HG03469 (cell line): ENCODE measurements around the gene ALOX12B.
A peak's percentile ranks its signal among the peaks of the same experiment; 100 is the strongest.
"Not testable (repeated sequence)": the region's sequence is repeated elsewhere in the genome, so short reads cannot be mapped to it uniquely, and the experiment has no call there.

Experiments
- ATAC-seq: cut with Tn5 transposase; IDR thresholded peaks from one replicate; pipeline ENCODE4 v1.9.1; 2021; ENCODE audit warnings: mild to moderate bottlenecking, moderate library complexity, moderate number of reproducible peaks; ENCODE audit not compliant: unreplicated experiment

Gene ALOX12B

GRCh38 chr17:8119581-8120519 is 32.3 kb upstream of the ALOX12B start:
- no peak for ATAC-seq

GRCh38 chr17:8118769-8119580 is 31.5 kb upstream of the ALOX12B start:
- ATAC-seq: peak; percentile 26

GRCh38 chr17:8117980-8118768 is 30.7 kb upstream of the ALOX12B start, which contains the start of gene ALOXE3:
Gene ALOXE3, minus strand, starts transcription at chr17:8118514. Its CDS starts 524 bp downstream, at chr17:8117990.
- no peak for ATAC-seq

- ATAC-seq: no peak
These were observed 30.0 kb upstream of the ALOX12B start for GRCh38 chr17:8117367-8117979.

GRCh38 chr17:8116776-8117175 is 29.3 kb upstream of the ALOX12B start:
- ATAC-seq: no peak

- no peak for ATAC-seq
These were observed 23.4 kb upstream of the ALOX12B start for GRCh38 chr17:8110907-8111306.

- no peak for ATAC-seq
These were observed 22.9 kb upstream of the ALOX12B start for GRCh38 chr17:8110456-8110804.

GRCh38 chr17:8109661-8110455 is 22.3 kb upstream of the ALOX12B start:
- no peak for ATAC-seq

- no peak for ATAC-seq
These were observed 21.6 kb upstream of the ALOX12B start for GRCh38 chr17:8108972-8109660.

GRCh38 chr17:8106980-8107379 is 19.5 kb upstream of the ALOX12B start:
- ATAC-seq: not testable (repeated sequence)

- no peak for ATAC-seq
These were observed 18.5 kb upstream of the ALOX12B start for GRCh38 chr17:8105957-8106398.

- ATAC-seq: no peak
These were observed 17.4 kb upstream of the ALOX12B start for GRCh38 chr17:8104911-8105310.

GRCh38 chr17:8103549-8103948 is 16.0 kb upstream of the ALOX12B start:
- no peak for ATAC-seq

- no peak for ATAC-seq
These were observed 14.2 kb upstream of the ALOX12B start for GRCh38 chr17:8101721-8102120.

- ATAC-seq: no peak
These were observed 13.2 kb upstream of the ALOX12B start for GRCh38 chr17:8100763-8101162.

GRCh38 chr17:8100111-8100510 is 12.6 kb upstream of the ALOX12B start:
- ATAC-seq: no peak

GRCh38 chr17:8096541-8096940 is 9.0 kb upstream of the ALOX12B start:
- ATAC-seq: no peak

GRCh38 chr17:8095361-8095760 is 7.8 kb upstream of the ALOX12B start:
- no peak for ATAC-seq

GRCh38 chr17:8091033-8091687 is 3.6 kb upstream of the ALOX12B start:
- ATAC-seq: no peak
